Endothelial cell (in vitro differentiated cells): Measurements from ENCODE around the gene MRPL43. TPM values are rescaled to one million over a fixed set of nuclear protein-coding genes. Genes with fewer than 3 reads are reported as not detected.

Experiments used
- DNase-seq: peaks from one replicate; pipeline ENCODE4 v3.0.0; 2021; ENCODE audit warnings: low spot score
- H3K27ac Mint-ChIP-seq: one replicate; pipeline ENCODE4 v1.8.0; 2021; ENCODE audit warnings: mixed read lengths, inconsistent platforms; ENCODE audit not compliant: unreplicated experiment
- H3K27me3 Mint-ChIP-seq: one replicate; pipeline ENCODE4 v1.8.0; 2021; ENCODE audit warnings: mild to moderate bottlenecking, moderate library complexity, mixed read lengths, inconsistent platforms; ENCODE audit not compliant: unreplicated experiment
- H3K36me3 Mint-ChIP-seq: one replicate; pipeline ENCODE4 v1.8.0; 2021; ENCODE audit warnings: mild to moderate bottlenecking, low read depth, mixed read lengths, inconsistent platforms; ENCODE audit not compliant: unreplicated experiment
- H3K4me1 Mint-ChIP-seq: one replicate; pipeline ENCODE4 v1.8.0; 2021; ENCODE audit warnings: mild to moderate bottlenecking, mixed read lengths, inconsistent platforms; ENCODE audit not compliant: unreplicated experiment
- H3K4me3 Mint-ChIP-seq: one replicate; pipeline ENCODE4 v1.8.0; 2021; ENCODE audit warnings: mild to moderate bottlenecking, mixed read lengths, inconsistent platforms; ENCODE audit not compliant: unreplicated experiment
- H3K9me3 Mint-ChIP-seq: one replicate; pipeline ENCODE4 v1.8.0; 2021; ENCODE audit warnings: mixed read lengths, inconsistent platforms; ENCODE audit not compliant: unreplicated experiment
- microRNA-seq: library from miRNA; unstranded; fragments of <30 nt; microRNA quantifications from one replicate; pipeline ENCODE4, GENCODE V29; 2020; ENCODE audit not compliant: unreplicated experiment
- total RNA-seq: library from RNA; stranded (reverse); fragmentation: NEBNext Ultra II Directional; extraction: Animal tissue kit (Norgen Biotek cat#: 25700); gene quantifications from one replicate; pipeline ENCODE4 v1.2.1, GENCODE V29; 2021; ENCODE audit not compliant: unreplicated experiment
- TF ChIP-seq, protein P1 (sequence below): fragments of 200-600 bp; sonication (generic); IDR thresholded peaks from one replicate; pipeline ENCODE4 v1.5.0; 2021; ENCODE audit warnings: antibody characterized with exemption; ENCODE audit not compliant: unreplicated experiment

The MRPL43 gene
- total RNA-seq, 1 donor from 2014 or later = 51.8 TPM

DNA sequence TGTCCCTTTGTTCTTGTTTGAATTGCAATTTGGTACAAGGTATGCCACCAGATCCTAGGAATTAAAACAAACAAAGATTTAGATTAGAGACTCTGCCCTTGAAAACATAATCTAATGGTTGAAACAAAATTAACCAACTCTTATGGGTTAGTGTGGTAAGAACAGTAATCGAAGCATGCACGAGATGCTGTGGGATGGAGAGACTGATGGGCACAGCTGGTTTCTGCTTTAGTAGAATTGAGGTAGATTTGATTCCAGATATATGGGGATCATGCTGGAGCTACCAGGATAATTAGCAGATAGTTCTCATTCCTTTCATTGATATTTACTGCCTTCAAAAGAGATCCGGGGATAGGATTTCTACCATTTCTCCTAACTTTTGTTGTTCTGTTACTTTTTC lies 38.4 kb downstream of the MRPL43 start:
- TF ChIP-seq, protein P1, sequence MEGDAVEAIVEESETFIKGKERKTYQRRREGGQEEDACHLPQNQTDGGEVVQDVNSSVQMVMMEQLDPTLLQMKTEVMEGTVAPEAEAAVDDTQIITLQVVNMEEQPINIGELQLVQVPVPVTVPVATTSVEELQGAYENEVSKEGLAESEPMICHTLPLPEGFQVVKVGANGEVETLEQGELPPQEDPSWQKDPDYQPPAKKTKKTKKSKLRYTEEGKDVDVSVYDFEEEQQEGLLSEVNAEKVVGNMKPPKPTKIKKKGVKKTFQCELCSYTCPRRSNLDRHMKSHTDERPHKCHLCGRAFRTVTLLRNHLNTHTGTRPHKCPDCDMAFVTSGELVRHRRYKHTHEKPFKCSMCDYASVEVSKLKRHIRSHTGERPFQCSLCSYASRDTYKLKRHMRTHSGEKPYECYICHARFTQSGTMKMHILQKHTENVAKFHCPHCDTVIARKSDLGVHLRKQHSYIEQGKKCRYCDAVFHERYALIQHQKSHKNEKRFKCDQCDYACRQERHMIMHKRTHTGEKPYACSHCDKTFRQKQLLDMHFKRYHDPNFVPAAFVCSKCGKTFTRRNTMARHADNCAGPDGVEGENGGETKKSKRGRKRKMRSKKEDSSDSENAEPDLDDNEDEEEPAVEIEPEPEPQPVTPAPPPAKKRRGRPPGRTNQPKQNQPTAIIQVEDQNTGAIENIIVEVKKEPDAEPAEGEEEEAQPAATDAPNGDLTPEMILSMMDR = no peak
- Mint-ChIP-seq H3K9me3 (no peaks in the 10 kb centered on the region), H3K36me3 (peaks cover 10% of the 10 kb centered on the region), H3K4me1 (no peaks in the 10 kb centered on the region), H3K27me3 (no peaks in the 10 kb centered on the region), H3K27ac (no peak overlapping the region), H3K4me3 (no peak overlapping the region)
- DNase-seq = no peak

DNA sequence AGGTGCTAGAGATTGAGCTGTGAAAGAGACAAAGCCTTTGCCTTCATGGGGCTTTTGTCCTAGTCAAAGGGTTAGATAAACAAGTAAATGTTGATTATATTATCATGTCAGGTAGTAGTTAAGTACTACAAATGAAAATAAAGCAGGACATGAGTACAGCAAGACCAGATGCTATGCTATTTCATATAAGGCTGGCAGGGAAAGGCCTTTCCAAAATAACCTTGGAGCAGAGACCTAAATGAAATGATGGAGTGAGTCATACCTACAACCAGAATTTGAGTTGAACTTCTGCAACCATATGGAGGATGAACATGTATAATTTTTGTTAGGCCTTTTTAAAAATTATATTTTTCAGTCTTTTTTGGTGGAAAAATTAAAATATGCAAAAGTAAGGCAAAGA lies 41.5 kb downstream of the MRPL43 start:
- Mint-ChIP-seq H3K36me3 (peaks cover 17% of the 10 kb centered on the region), H3K27me3 (no peaks in the 10 kb centered on the region), H3K4me3 (no peak overlapping the region), H3K27ac (no peak overlapping the region), H3K9me3 (no peaks in the 10 kb centered on the region), H3K4me1 (no peaks in the 10 kb centered on the region)
- TF ChIP-seq, protein P1 = no peak
- DNase-seq = no peak

DNA sequence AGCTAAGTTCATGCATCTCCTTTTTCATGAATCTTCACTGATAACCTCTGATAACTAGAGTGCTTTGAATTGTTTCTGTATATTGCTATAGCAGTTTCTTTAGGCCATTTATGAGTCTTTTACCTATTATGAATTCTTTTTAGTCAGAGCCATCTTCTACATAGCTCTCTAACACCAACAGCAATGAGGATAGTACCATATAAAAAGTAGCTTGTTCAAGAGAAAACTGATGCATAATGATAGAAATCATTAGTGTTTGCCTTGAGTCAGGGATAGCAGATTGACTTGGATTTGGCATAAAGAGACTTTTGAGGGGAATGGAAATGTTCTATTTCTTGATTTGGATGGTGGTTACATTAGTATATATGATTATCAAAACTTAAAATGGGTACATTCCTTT lies 43.8 kb downstream of the MRPL43 start:
- Mint-ChIP-seq H3K27ac (peak overlapping the region; percentile 17), H3K9me3 (no peaks in the 10 kb centered on the region), H3K27me3 (no peaks in the 10 kb centered on the region), H3K36me3 (peaks cover 19% of the 10 kb centered on the region), H3K4me1 (no peaks in the 10 kb centered on the region), H3K4me3 (no peak overlapping the region)
- no peak for DNase-seq
- TF ChIP-seq, protein P1 = no peak

DNA sequence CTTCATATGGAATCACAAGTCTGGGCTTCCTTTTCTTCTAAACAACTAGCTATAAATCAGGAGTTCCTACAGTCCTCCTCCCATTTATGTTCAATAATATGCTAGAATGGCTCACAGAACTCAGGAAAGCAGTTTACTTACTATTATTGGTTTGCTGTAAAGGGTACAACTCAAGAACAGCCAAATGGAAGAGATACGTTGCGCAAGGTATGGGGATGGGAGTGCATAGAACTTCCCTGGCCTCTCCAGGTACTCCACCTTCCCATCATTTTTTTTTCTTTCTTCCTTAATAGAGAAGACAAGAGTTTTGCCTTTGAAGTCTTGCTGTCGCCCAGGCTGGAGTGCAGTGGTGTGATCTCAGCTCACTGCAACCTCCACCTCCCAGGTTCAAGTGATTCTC lies 45.1 kb downstream of the MRPL43 start:
- Mint-ChIP-seq H3K4me3 (no peak overlapping the region), H3K4me1 (no peaks in the 10 kb centered on the region), H3K36me3 (peaks cover 22% of the 10 kb centered on the region), H3K27me3 (no peaks in the 10 kb centered on the region), H3K27ac (no peak overlapping the region), H3K9me3 (no peaks in the 10 kb centered on the region)
- TF ChIP-seq, protein P1 = no peak
- DNase-seq = no peak

DNA sequence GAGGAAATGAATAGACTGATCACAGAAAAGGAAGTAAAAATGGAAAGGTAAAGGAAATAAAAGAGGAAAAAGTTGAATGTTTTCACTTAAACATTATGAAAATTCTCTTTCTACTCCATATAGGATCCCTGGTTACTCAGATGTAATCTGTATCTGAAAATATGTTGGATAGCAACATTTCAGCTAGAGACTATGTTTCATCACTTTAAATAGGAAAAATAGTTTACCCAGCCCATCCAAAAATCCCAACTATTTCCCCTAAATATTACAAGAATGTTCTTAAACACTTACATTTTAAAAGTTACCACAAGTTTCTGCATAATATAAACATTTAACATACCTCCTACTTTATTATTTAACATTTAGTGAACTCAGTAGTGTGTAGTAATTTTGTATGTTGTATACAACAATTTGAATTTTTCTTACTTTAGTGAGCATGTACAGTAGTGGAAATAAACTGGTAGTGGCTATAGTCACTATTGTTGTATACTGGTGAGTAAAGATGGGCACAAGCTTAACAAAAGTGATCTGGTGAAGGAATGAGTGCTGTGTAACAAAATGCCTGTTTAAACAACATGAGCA lies 47.4 kb downstream of the MRPL43 start:
- peaks cover 22% of the 10 kb centered on the region for H3K36me3 Mint-ChIP-seq
- H3K4me3 Mint-ChIP-seq = no peak overlapping the region

More for the DNA sequence above, 47.4 kb downstream of the MRPL43 start:
- Mint-ChIP-seq H3K9me3 (no peaks in the 10 kb centered on the region), H3K27me3 (no peaks in the 10 kb centered on the region), H3K4me1 (no peaks in the 10 kb centered on the region), H3K27ac (no peak overlapping the region)
- DNase-seq = no peak
- TF ChIP-seq, protein P1 = no peak

Small RNA genes within 50 kb of the gene (microRNA-seq; reads per million reads assigned to microRNA genes)
- gene MIR608 = not detected

Other genes starting within 250 kb of the MRPL43 start
- gene PAX2, start 241.9 kb downstream of the MRPL43 start, total RNA-seq = 17.4 TPM
- gene SLF2, start 74.5 kb downstream of the MRPL43 start, total RNA-seq = 31.2 TPM
- 8.0 TPM for gene SEMA4G, start 18.0 kb downstream of the MRPL43 start, total RNA-seq
- 10.5 TPM for gene TWNK, start within 50 bp of the MRPL43 start, total RNA-seq
- 52.2 TPM for gene LZTS2, start 12.3 kb upstream of the MRPL43 start, total RNA-seq
- 0.54 TPM for gene PDZD7, start 43.6 kb upstream of the MRPL43 start, total RNA-seq
- 27.1 TPM for gene SFXN3, start 43.7 kb upstream of the MRPL43 start, total RNA-seq
- gene KAZALD1, start 74.5 kb upstream of the MRPL43 start, total RNA-seq = 10.6 TPM
- 31.0 TPM for gene TLX1, start 143.8 kb upstream of the MRPL43 start, total RNA-seq
- not detected for gene LBX1, start 242.0 kb upstream of the MRPL43 start, total RNA-seq